WTC11 (cell line): Measurements from ENCODE around the gene GRIN2A. TPM values are rescaled to one million over a fixed set of nuclear protein-coding genes. Genes with fewer than 3 reads are reported as not detected.

Source experiments
- ATAC-seq: fragments of 200-7000 bp; cut with Tn5 transposase; 2 replicates; pipeline ENCODE4 v1.10.0; 2021; ENCODE audit warnings: mild to moderate bottlenecking, moderate library complexity
- CTCF ChIA-PET: fragments of 300-600 bp; sonication (Branson Sonifier 250); formaldehyde crosslinking; loops from one replicate; lab custom pipeline; 2021; ENCODE audit warnings: antibody characterized with exemption; lab: Charles Lee
- POLR2A ChIA-PET: fragments of 350-600 bp; sonication (Branson Sonifier 250); formaldehyde crosslinking; loops from one replicate; lab custom pipeline; 2021; ENCODE audit warnings: antibody characterized with exemption; lab: Charles Lee
- DNase-seq: peaks from one replicate; pipeline ENCODE4 v3.0.0; 2021; ENCODE audit warnings: low spot score
- H3K27ac Mint-ChIP-seq: 2 replicates; pipeline ENCODE4 v1.8.0; 2021; ENCODE audit warnings: mixed read lengths
- H3K27me3 Mint-ChIP-seq: 2 replicates; pipeline ENCODE4 v1.8.0; 2021; ENCODE audit warnings: low read depth, mild to moderate bottlenecking, moderate library complexity, mixed read lengths
- H3K36me3 Mint-ChIP-seq: 2 replicates; pipeline ENCODE4 v1.8.0; 2021; ENCODE audit warnings: mixed read lengths
- H3K4me1 Mint-ChIP-seq: 2 replicates; pipeline ENCODE4 v1.8.0; 2022; ENCODE audit warnings: mixed read lengths
- H3K4me3 Mint-ChIP-seq: 2 replicates; pipeline ENCODE4 v1.8.0; 2021; ENCODE audit warnings: mild to moderate bottlenecking, moderate library complexity, mixed read lengths
- H3K9me3 Mint-ChIP-seq: 2 replicates; pipeline ENCODE4 v1.8.0; 2021; ENCODE audit warnings: mixed read lengths
- AFF4 ChIP-seq: sonication (generic); formaldehyde crosslinking; IDR thresholded peaks from 2 replicates; pipeline ENCODE4 v1.8.1; 2023; ENCODE audit warnings: mild to moderate bottlenecking, missing genetic modification reagents, borderline replicate concordance
- ARID4B ChIP-seq: sonication (generic); formaldehyde crosslinking; IDR thresholded peaks from 2 replicates; pipeline ENCODE4 v1.8.0; 2023; ENCODE audit warnings: missing genetic modification reagents, mild to moderate bottlenecking, borderline replicate concordance
- ATF3 ChIP-seq: sonication (generic); formaldehyde crosslinking; conservative IDR thresholded peaks from 2 replicates; pipeline ENCODE4 v1.8.1; 2022; ENCODE audit warnings: mild to moderate bottlenecking, missing genetic modification reagents
- CDX4 ChIP-seq: fragments of 250-450 bp; sonication (Bioruptor Pico); IDR thresholded peaks from 2 replicates; pipeline ENCODE4 v1.9.0; 2021; ENCODE audit warnings: moderate library complexity, mild to moderate bottlenecking, inconsistent platforms, borderline replicate concordance
- ELF4 ChIP-seq: sonication (generic); formaldehyde crosslinking; IDR thresholded peaks from 2 replicates; pipeline ENCODE4 v1.8.1; 2022; ENCODE audit warnings: low read depth, mild to moderate bottlenecking, moderate library complexity, missing genetic modification reagents
- GTF2I ChIP-seq: fragments of 250-450 bp; sonication (Bioruptor Pico); conservative IDR thresholded peaks from 2 replicates; pipeline ENCODE4 v1.4.0; 2021; ENCODE audit warnings: mild to moderate bottlenecking
- IRF1 ChIP-seq: sonication (generic); formaldehyde crosslinking; IDR thresholded peaks from 2 replicates; pipeline ENCODE4 v1.8.0; 2023; ENCODE audit warnings: missing genetic modification reagents
- IRF2 ChIP-seq: sonication (generic); formaldehyde crosslinking; IDR thresholded peaks from 2 replicates; pipeline ENCODE4 v1.8.0; 2022; ENCODE audit warnings: low read depth, missing genetic modification reagents, borderline replicate concordance
- JUN ChIP-seq: sonication (generic); formaldehyde crosslinking; IDR thresholded peaks from 2 replicates; pipeline ENCODE4 v1.8.0; 2023; ENCODE audit warnings: mild to moderate bottlenecking, missing genetic modification reagents
- PRDM15 ChIP-seq: sonication (generic); formaldehyde crosslinking; IDR thresholded peaks from 2 replicates; pipeline ENCODE4 v1.8.0; 2022; ENCODE audit warnings: missing genetic modification reagents
- SMAD3 ChIP-seq: sonication (generic); formaldehyde crosslinking; IDR thresholded peaks from 2 replicates; pipeline ENCODE4 v1.8.0; 2022; ENCODE audit warnings: missing genetic modification reagents, mild to moderate bottlenecking, borderline replicate concordance
- SMAD4 ChIP-seq: sonication (generic); formaldehyde crosslinking; IDR thresholded peaks from 2 replicates; pipeline ENCODE4 v1.8.0; 2022; ENCODE audit warnings: mild to moderate bottlenecking, missing genetic modification reagents
- SP1 ChIP-seq: sonication (generic); formaldehyde crosslinking; conservative IDR thresholded peaks from 2 replicates; pipeline ENCODE4 v1.8.1; 2022; ENCODE audit warnings: missing genetic modification reagents
- ZBTB21 ChIP-seq: sonication (generic); formaldehyde crosslinking; IDR thresholded peaks from 2 replicates; pipeline ENCODE4 v1.8.1; 2023; ENCODE audit warnings: mild to moderate bottlenecking, missing genetic modification reagents, borderline replicate concordance
- ZNF317 ChIP-seq: sonication (generic); formaldehyde crosslinking; IDR thresholded peaks from 2 replicates; pipeline ENCODE4 v1.8.1; 2023; ENCODE audit warnings: low read depth, mild to moderate bottlenecking, moderate library complexity, missing genetic modification reagents, borderline replicate concordance
- ZNF416 ChIP-seq: fragments of 250-450 bp; sonication (Bioruptor Pico); IDR thresholded peaks from 2 replicates; pipeline ENCODE4 v1.9.0; 2021; ENCODE audit warnings: mild to moderate bottlenecking, inconsistent platforms
- ZNF532 ChIP-seq: fragments of 250-450 bp; sonication (Bioruptor Pico); IDR thresholded peaks from 2 replicates; pipeline ENCODE4 v1.9.0; 2021; ENCODE audit warnings: mild to moderate bottlenecking, borderline replicate concordance
- ZSCAN18 ChIP-seq: fragments of 250-450 bp; sonication (Bioruptor Pico); IDR thresholded peaks from 2 replicates; pipeline ENCODE4 v2.1.2; 2022; ENCODE audit warnings: mild to moderate bottlenecking, moderate library complexity
- total RNA-seq: library from RNA; stranded (reverse); gene quantifications from 3 replicates; pipeline ENCODE4 v1.2.3, GENCODE V29; 2021

GRIN2A gene
- total RNA-seq, 1 experiment from 2014 or later = 3.5 TPM

GRCh38 chr16:10206865-10207264 lies 24.6 kb upstream of the GRIN2A start:
- Mint-ChIP-seq H3K9me3 (peaks cover 27% of the 10 kb centered on the region), H3K4me1 (0 out of 2 replicates have a peak, but pooled peaks cover 3% of the 10 kb centered on the region), H3K36me3 (peaks cover 6% of the 10 kb centered on the region; the same call in 1 of the 2 replicates), H3K27ac (no peak overlapping the region), H3K4me3 (no peak overlapping the region), H3K27me3 (no peaks in the 10 kb centered on the region; the same call in 1 of the 2 replicates)
- CTCF ChIA-PET = no interaction called here
- no peak for ATAC-seq
- no peak for DNase-seq
- POLR2A ChIA-PET = no interaction called here
- TF ChIP-seq ELF4 (CRISPR knock-in tag) = no peak
- TF ChIP-seq CDX4 (CRISPR knock-in tag) = no peak
- no peak for TF ChIP-seq ZBTB21
- TF ChIP-seq ATF3 (CRISPR knock-in tag) = no peak
- TF ChIP-seq ZNF416 (CRISPR knock-in tag) = no peak
- TF ChIP-seq ZNF317 (CRISPR knock-in tag) = no peak
- TF ChIP-seq SMAD3 = no peak
- TF ChIP-seq AFF4 (CRISPR knock-in tag) = no peak
- no peak for TF ChIP-seq ARID4B (CRISPR knock-in tag)
- TF ChIP-seq ZNF532 (CRISPR knock-in tag) = no peak
- no peak for TF ChIP-seq ZSCAN18 (CRISPR knock-in tag)
- no peak for TF ChIP-seq SMAD4 (CRISPR knock-in tag)
- TF ChIP-seq IRF1 (CRISPR knock-in tag) = no peak
- TF ChIP-seq IRF2 (CRISPR knock-in tag) = no peak
- TF ChIP-seq SP1 (CRISPR knock-in tag) = no peak
- no peak for TF ChIP-seq GTF2I
- TF ChIP-seq JUN (CRISPR knock-in tag) = no peak
- TF ChIP-seq PRDM15 (CRISPR knock-in tag) = no peak
